Measurements from ENCODE around the gene OR2D3.

Gene OR2D3

GRCh38 chr11:6926208-6927029, 5.6 kb downstream of the OR2D3 start, which contains the start of gene ZNF215:
Gene ZNF215 (plus strand): TSS chr11:6926426. CDS start chr11:6932273, 5,847 bp downstream.
- peaks cover 6% of the 10 kb centered on the region; the same call in 1 of the 2 replicates for H3K36me3 ChIP-seq (replicated peaks; ENCODE audit: insufficient read depth, low read length)
- H3K4me3 ChIP-seq (ENCODE audit: low read length), result peak within 1 kb of the TSS; percentile 97
- peaks cover 46% of the 10 kb centered on the region for H3K79me2 ChIP-seq (ENCODE audit: low read length)
- no peaks in the 10 kb centered on the region for H3K9me3 ChIP-seq (replicated peaks; ENCODE audit: insufficient read depth, low read length)
- peak within 1 kb of the TSS; percentile 49 for H2AFZ ChIP-seq (ENCODE audit: low read length)
- H3K27ac ChIP-seq (ENCODE audit: low read length), result peak within 1 kb of the TSS; percentile 99
- H3F3A ChIP-seq (ENCODE audit: insufficient read depth, low read length), result peaks cover 23% of the 10 kb centered on the region
- TF ChIP-seq EZH2 (optimal IDR thresholded peaks at IDR 0.05; ENCODE audit: low read depth, low read length) (no peak), EZH2phosphoT487 (IDR thresholded peaks at IDR 0.05; ENCODE audit: low read length) (no peak), CTCF (IDR thresholded peaks at IDR 0.05; ENCODE audit: low read length) (no peak)
- peaks cover 14% of the 10 kb centered on the region for H3K4me1 ChIP-seq (ENCODE audit: low read length)
- peak within 1 kb of the TSS; percentile 75 for H3K4me2 ChIP-seq (ENCODE audit: low read depth, low read length)
- no peaks in the 10 kb centered on the region for H4K20me1 ChIP-seq (ENCODE audit: insufficient read depth, low read length)
- DNase-seq, result peak; percentile 92
- H3K27me3 ChIP-seq (replicated peaks; ENCODE audit: insufficient read depth, low read length), result no peaks in the 10 kb centered on the region
- peak within 1 kb of the TSS; percentile 99 for H3K9ac ChIP-seq (ENCODE audit: low read length)
- H3K9me2 ChIP-seq (replicated peaks; ENCODE audit: insufficient read depth, low read length), result no peaks in the 10 kb centered on the region

GRCh38 chr11:6927030-6927617, 6.3 kb downstream of the OR2D3 start:
- no peaks in the 10 kb centered on the region for H3K9me3 ChIP-seq (replicated peaks; ENCODE audit: insufficient read depth, low read length)
- H3K9ac ChIP-seq (ENCODE audit: low read length), result peak overlapping the region; percentile 99
- H3K36me3 ChIP-seq (replicated peaks; ENCODE audit: insufficient read depth, low read length), result peaks cover 12% of the 10 kb centered on the region
- peaks cover 54% of the 10 kb centered on the region for H3K79me2 ChIP-seq (ENCODE audit: low read length)
- peak overlapping the region; percentile 99 for H3K27ac ChIP-seq (ENCODE audit: low read length)
- no peaks in the 10 kb centered on the region for H3K9me2 ChIP-seq (replicated peaks; ENCODE audit: insufficient read depth, low read length)
- peak overlapping the region; percentile 97 for H3K4me3 ChIP-seq (ENCODE audit: low read length)
- no peaks in the 10 kb centered on the region for H4K20me1 ChIP-seq (ENCODE audit: insufficient read depth, low read length)
- peak overlapping the region; percentile 75 for H3K4me2 ChIP-seq (ENCODE audit: low read depth, low read length)
- H2AFZ ChIP-seq (ENCODE audit: low read length), result peak overlapping the region; percentile 49
- peaks cover 14% of the 10 kb centered on the region for H3K4me1 ChIP-seq (ENCODE audit: low read length)
- H3F3A ChIP-seq (ENCODE audit: insufficient read depth, low read length), result peaks cover 23% of the 10 kb centered on the region
- no peaks in the 10 kb centered on the region for H3K27me3 ChIP-seq (replicated peaks; ENCODE audit: insufficient read depth, low read length)
- TF ChIP-seq EZH2 (optimal IDR thresholded peaks at IDR 0.05; ENCODE audit: low read depth, low read length) (no peak), CTCF (IDR thresholded peaks at IDR 0.05; ENCODE audit: low read length) (no peak), EZH2phosphoT487 (IDR thresholded peaks at IDR 0.05; ENCODE audit: low read length) (no peak)
- DNase-seq, result peak; percentile 78

- peaks cover 14% of the 10 kb centered on the region for H3K4me1 ChIP-seq (ENCODE audit: low read length)
- DNase-seq, result no peak
- TF ChIP-seq CTCF (IDR thresholded peaks at IDR 0.05; ENCODE audit: low read length) (no peak), EZH2 (optimal IDR thresholded peaks at IDR 0.05; ENCODE audit: low read depth, low read length) (no peak), EZH2phosphoT487 (IDR thresholded peaks at IDR 0.05; ENCODE audit: low read length) (no peak)
- H4K20me1 ChIP-seq (ENCODE audit: insufficient read depth, low read length), result no peaks in the 10 kb centered on the region
- peak overlapping the region; percentile 99; the same call in 1 of the 2 replicates for H3K27ac ChIP-seq (ENCODE audit: low read length)
- peak overlapping the region; percentile 99; the same call in 1 of the 2 replicates for H3K9ac ChIP-seq (ENCODE audit: low read length)
- peaks cover 20% of the 10 kb centered on the region for H3K36me3 ChIP-seq (replicated peaks; ENCODE audit: insufficient read depth, low read length)
- peaks cover 23% of the 10 kb centered on the region for H3F3A ChIP-seq (ENCODE audit: insufficient read depth, low read length)
- no peaks in the 10 kb centered on the region for H3K27me3 ChIP-seq (replicated peaks; ENCODE audit: insufficient read depth, low read length)
- no peaks in the 10 kb centered on the region for H3K9me2 ChIP-seq (replicated peaks; ENCODE audit: insufficient read depth, low read length)
- H3K4me2 ChIP-seq (ENCODE audit: low read depth, low read length), result peak overlapping the region; percentile 75; the same call in 1 of the 2 replicates
- H3K79me2 ChIP-seq (ENCODE audit: low read length), result peaks cover 69% of the 10 kb centered on the region
- peak overlapping the region; percentile 97 for H3K4me3 ChIP-seq (ENCODE audit: low read length)
- no peak overlapping the region for H2AFZ ChIP-seq (ENCODE audit: low read length)
- no peaks in the 10 kb centered on the region for H3K9me3 ChIP-seq (replicated peaks; ENCODE audit: insufficient read depth, low read length)
Observed at GRCh38 chr11:6928916-6929315, 8.1 kb downstream of the OR2D3 start.

All from MM.1S (cell line).